NCI-H446 treated with DMSO at 0.1 percent for 48 hours (cell line): Measurements from ENCODE around the gene DOK7.

ENCODE experiments used
- DNase-seq: peaks from one replicate; lab custom pipeline; 2025; lab: John Stamatoyannopoulos, UW

The DOK7 gene

GRCh38 chr4:3463556-3464348, 646 bp downstream of the DOK7 start:
- DNase-seq, result no peak

GRCh38 chr4:3464349-3464905, 1.3 kb downstream of the DOK7 start:
- DNase-seq, result no peak

GRCh38 chr4:3464911-3465697, 2.0 kb downstream of the DOK7 start:
- DNase-seq, result no peak

- no peak for DNase-seq
These were observed 2.9 kb downstream of the DOK7 start for GRCh38 chr4:3465698-3466671.

GRCh38 chr4:3466691-3467600, 3.8 kb downstream of the DOK7 start:
- no peak for DNase-seq

GRCh38 chr4:3467601-3468031, 4.5 kb downstream of the DOK7 start:
- DNase-seq, result no peak

GRCh38 chr4:3468154-3468553, 5.0 kb downstream of the DOK7 start:
- no peak for DNase-seq

- no peak for DNase-seq
These were observed 5.7 kb downstream of the DOK7 start for GRCh38 chr4:3468804-3469203.

GRCh38 chr4:3469386-3470243, 6.5 kb downstream of the DOK7 start:
- no peak for DNase-seq

- DNase-seq, result no peak
These were observed 7.4 kb downstream of the DOK7 start for GRCh38 chr4:3470244-3471097.

GRCh38 chr4:3471098-3471760, 8.1 kb downstream of the DOK7 start:
- no peak for DNase-seq

GRCh38 chr4:3471886-3472285, 8.8 kb downstream of the DOK7 start:
- no peak for DNase-seq

GRCh38 chr4:3472411-3473141, 9.5 kb downstream of the DOK7 start:
- DNase-seq, result no peak

- no peak for DNase-seq
These were observed 10.3 kb downstream of the DOK7 start for GRCh38 chr4:3473181-3473950.

GRCh38 chr4:3473996-3474765, 11.1 kb downstream of the DOK7 start:
- DNase-seq, result no peak
